ENCODE results near the gene SIGLEC6. TPM values are rescaled to one million over a fixed set of nuclear protein-coding genes. Genes with fewer than 3 reads are reported as not detected.

SIGLEC6 gene
- total RNA-seq, 1 experiment from 2014 or later = 0.31 TPM

- Histone ChIP-seq H4K8ac (replicated peaks; ENCODE audit: insufficient read length, low read depth, low read length) (no peak overlapping the region), H3K9ac (ENCODE audit: extremely low read depth, insufficient read length, low read length) (no peak overlapping the region), H4K20me1 (ENCODE audit: control insufficient read depth, insufficient read depth, insufficient read length) (no peaks in the 10 kb centered on the region), H3K27ac (ENCODE audit: insufficient read length, low read depth, low read length) (no peak overlapping the region), H3K4me1 (ENCODE audit: insufficient read depth, low read length) (no peaks in the 10 kb centered on the region), H2BK120ac (ENCODE audit: low read depth, low read length, poor library complexity, severe bottlenecking) (no peak overlapping the region), H3T11ph (ENCODE audit: low read length) (no peak overlapping the region), H3K18ac (ENCODE audit: insufficient read length, low read depth, low read length) (no peak overlapping the region), H3K56ac (ENCODE audit: insufficient read length, low read depth, low read length) (no peak overlapping the region), H3K9me3 (ENCODE audit: control insufficient read depth, low read depth, low read length) (no peaks in the 10 kb centered on the region), H3K4me2 (ENCODE audit: insufficient read depth, insufficient read length, low read length) (no peak overlapping the region), H3K4ac (ENCODE audit: low read depth, low read length) (no peak overlapping the region), H4K5ac (ENCODE audit: insufficient read length, low read depth, low read length) (no peak overlapping the region), H2AFZ (ENCODE audit: low read length) (no peak overlapping the region), H3K23ac (ENCODE audit: insufficient read length, low read depth, low read length) (no peak overlapping the region), H2BK20ac (ENCODE audit: low read depth, low read length, poor library complexity, severe bottlenecking) (no peak overlapping the region), H3K27me3 (ENCODE audit: insufficient read depth, low read length) (no peaks in the 10 kb centered on the region), H3K14ac (ENCODE audit: insufficient read depth, low read length) (no peak overlapping the region), H3K79me2 (ENCODE audit: insufficient read depth, low read length) (no peaks in the 10 kb centered on the region), H2BK15ac (ENCODE audit: low read depth, low read length) (no peak overlapping the region), H3K23me2 (ENCODE audit: insufficient read length, low read depth, low read length, poor library complexity, severe bottlenecking) (no peaks in the 10 kb centered on the region), H2BK5ac (ENCODE audit: insufficient read length, low read length) (no peak overlapping the region), H2BK12ac (ENCODE audit: insufficient read length, low read depth, low read length) (no peak overlapping the region), H2AK5ac (ENCODE audit: insufficient read length, low read length) (no peak overlapping the region), H3K79me1 (ENCODE audit: insufficient read depth, low read depth, low read length, poor library complexity, severe bottlenecking) (no peaks in the 10 kb centered on the region), H4K91ac (ENCODE audit: insufficient read length, low read depth, low read length) (no peak overlapping the region)
- TF ChIP-seq CTCF (conservative IDR thresholded peaks at IDR 0.05) = no peak
- WGBS (ENCODE audit: extremely low coverage, insufficient read length, low lambda C conversion rate) = no CpG with 5 or more reads among the region's 1 CpG
- DNase-seq = no peak
- H3K4me3 Mint-ChIP-seq = no peak overlapping the region
- H3K9me3 Mint-ChIP-seq = peaks cover 31 to 89% of the 10 kb centered on the region in 2 experiments
- H3K27ac Mint-ChIP-seq = no peak overlapping the region
- peaks cover 39% of the 10 kb centered on the region for H3K27me3 Mint-ChIP-seq (ENCODE audit: low read depth)
- peaks cover 0 to 8% of the 10 kb centered on the region in 2 experiments; a peak in 2 of 4 replicates for H3K4me1 Mint-ChIP-seq
- no peaks in the 10 kb centered on the region for H3K36me3 Mint-ChIP-seq (ENCODE audit: insufficient read depth in 1 of 3, low read depth in 3 of 3)
These were observed 4.1 kb upstream of the SIGLEC6 start for GRCh38 chr19:51535535-51535934.

Measured in H9 (cell line).